RWPE2 (cell line): ENCODE data around the gene SCAF11.
A peak's percentile ranks its signal among the peaks of the same experiment; 100 is the strongest.

Source experiments
- ATAC-seq: fragments of 200-7000 bp; cut with Tn5 transposase; 3 replicates; pipeline ENCODE4 v1.9.1; 2021; ENCODE audit warnings: low read depth
- DNase-seq: peaks from one replicate; pipeline ENCODE4 v3.0.0-alpha.2; 2020; ENCODE audit warnings: low spot score
- H3K27ac ChIP-seq: fragments of 450-650 bp; 2 replicates; pipeline ENCODE4 v1.5.1; 2017; ENCODE audit warnings: mild to moderate bottlenecking; ENCODE audit not compliant: poor library complexity, severe bottlenecking
- H3K27me3 ChIP-seq: fragments of 250-450 bp; sonication (Bioruptor Pico); 2 replicates; pipeline ENCODE4 v1.5.1; 2021; ENCODE audit warnings: mild to moderate bottlenecking, moderate library complexity; ENCODE audit not compliant: insufficient read depth, poor library complexity, severe bottlenecking
- H3K36me3 ChIP-seq: fragments of 250-450 bp; sonication (Bioruptor Pico); 2 replicates; pipeline ENCODE4 v1.5.1; 2020; ENCODE audit warnings: low read depth, mild to moderate bottlenecking, moderate library complexity
- H3K4me1 ChIP-seq: fragments of 250-450 bp; sonication (Bioruptor Pico); 2 replicates; pipeline ENCODE4 v1.5.1; 2021; ENCODE audit warnings: mild to moderate bottlenecking, moderate library complexity; ENCODE audit not compliant: insufficient read depth, poor library complexity, severe bottlenecking
- H3K4me3 ChIP-seq: fragments of 250-450 bp; sonication (Bioruptor Pico); 2 replicates; pipeline ENCODE4 v1.5.1; 2021; ENCODE audit warnings: mild to moderate bottlenecking, moderate library complexity; ENCODE audit not compliant: severe bottlenecking
- H3K9me3 ChIP-seq: fragments of 250-450 bp; sonication (Bioruptor Pico); 2 replicates; pipeline ENCODE4 v1.5.1; 2021; ENCODE audit warnings: mild to moderate bottlenecking, moderate library complexity; ENCODE audit not compliant: severe bottlenecking
- TF ChIP-seq, protein P1 (sequence below): fragments of 450-650 bp; IDR thresholded peaks from one replicate; pipeline ENCODE4 v1.5.1; 2017; ENCODE audit warnings: mild to moderate bottlenecking, moderate library complexity; ENCODE audit not compliant: poor library complexity, severe bottlenecking

SCAF11 gene

DNA sequence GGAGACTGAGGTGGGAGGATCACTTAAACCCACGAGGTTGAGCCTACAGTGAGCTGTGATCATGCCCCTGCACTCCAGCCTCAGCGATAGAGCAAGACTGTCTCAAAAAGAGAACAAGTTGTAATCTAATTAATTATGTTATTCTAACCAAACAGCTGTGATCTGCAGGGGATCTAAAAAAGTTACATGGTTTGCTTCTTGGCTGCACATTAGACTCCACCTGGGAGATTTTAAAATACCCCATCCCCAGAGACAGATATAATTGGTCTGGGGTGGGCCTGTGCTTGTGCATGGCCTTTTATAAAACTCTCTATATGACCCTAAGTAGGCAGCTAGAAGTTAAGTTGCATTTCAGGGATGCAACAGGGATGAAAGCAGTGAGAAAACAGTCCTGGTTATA lies 76.7 kb downstream of the SCAF11 start:
- H3K9me3 ChIP-seq, result no peaks in the 10 kb centered on the region
- ATAC-seq, result peak; percentile 8; the same call in 1 of the 3 replicates
- H3K27me3 ChIP-seq, result no peaks in the 10 kb centered on the region
- no peak overlapping the region for H3K27ac ChIP-seq
- no peaks in the 10 kb centered on the region for H3K4me1 ChIP-seq
- H3K36me3 ChIP-seq, result peaks cover 8% of the 10 kb centered on the region; the same call in 1 of the 2 replicates
- no peak for DNase-seq
- TF ChIP-seq, protein P1, sequence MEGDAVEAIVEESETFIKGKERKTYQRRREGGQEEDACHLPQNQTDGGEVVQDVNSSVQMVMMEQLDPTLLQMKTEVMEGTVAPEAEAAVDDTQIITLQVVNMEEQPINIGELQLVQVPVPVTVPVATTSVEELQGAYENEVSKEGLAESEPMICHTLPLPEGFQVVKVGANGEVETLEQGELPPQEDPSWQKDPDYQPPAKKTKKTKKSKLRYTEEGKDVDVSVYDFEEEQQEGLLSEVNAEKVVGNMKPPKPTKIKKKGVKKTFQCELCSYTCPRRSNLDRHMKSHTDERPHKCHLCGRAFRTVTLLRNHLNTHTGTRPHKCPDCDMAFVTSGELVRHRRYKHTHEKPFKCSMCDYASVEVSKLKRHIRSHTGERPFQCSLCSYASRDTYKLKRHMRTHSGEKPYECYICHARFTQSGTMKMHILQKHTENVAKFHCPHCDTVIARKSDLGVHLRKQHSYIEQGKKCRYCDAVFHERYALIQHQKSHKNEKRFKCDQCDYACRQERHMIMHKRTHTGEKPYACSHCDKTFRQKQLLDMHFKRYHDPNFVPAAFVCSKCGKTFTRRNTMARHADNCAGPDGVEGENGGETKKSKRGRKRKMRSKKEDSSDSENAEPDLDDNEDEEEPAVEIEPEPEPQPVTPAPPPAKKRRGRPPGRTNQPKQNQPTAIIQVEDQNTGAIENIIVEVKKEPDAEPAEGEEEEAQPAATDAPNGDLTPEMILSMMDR, result no peak
- H3K4me3 ChIP-seq, result no peak overlapping the region

DNA sequence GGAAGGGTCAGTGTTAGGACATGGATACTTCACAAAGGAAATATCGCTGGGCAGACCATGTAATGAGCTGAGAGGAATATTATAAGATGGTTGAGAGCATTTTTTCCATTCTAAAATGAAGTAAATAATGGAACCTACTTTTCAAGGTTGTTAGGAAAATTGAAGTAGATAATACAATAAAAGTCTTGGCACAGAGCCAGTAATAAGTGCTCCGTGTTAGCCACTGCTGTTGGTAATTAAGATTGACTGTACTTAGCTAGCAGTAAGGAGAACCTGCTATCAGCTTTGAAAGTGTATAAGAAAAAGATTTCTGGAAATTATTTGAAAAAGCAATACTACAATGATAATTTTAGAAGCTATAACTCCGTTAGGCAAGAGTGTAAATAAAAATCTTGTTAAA lies 77.6 kb downstream of the SCAF11 start:
- Histone ChIP-seq H3K27ac (no peak overlapping the region), H3K27me3 (no peaks in the 10 kb centered on the region), H3K4me1 (no peaks in the 10 kb centered on the region), H3K4me3 (no peak overlapping the region), H3K9me3 (no peaks in the 10 kb centered on the region), H3K36me3 (peaks cover 2% of the 10 kb centered on the region; the same call in 1 of the 2 replicates)
- DNase-seq (no peak), ATAC-seq (no peak)
- TF ChIP-seq, protein P1, result no peak

DNA sequence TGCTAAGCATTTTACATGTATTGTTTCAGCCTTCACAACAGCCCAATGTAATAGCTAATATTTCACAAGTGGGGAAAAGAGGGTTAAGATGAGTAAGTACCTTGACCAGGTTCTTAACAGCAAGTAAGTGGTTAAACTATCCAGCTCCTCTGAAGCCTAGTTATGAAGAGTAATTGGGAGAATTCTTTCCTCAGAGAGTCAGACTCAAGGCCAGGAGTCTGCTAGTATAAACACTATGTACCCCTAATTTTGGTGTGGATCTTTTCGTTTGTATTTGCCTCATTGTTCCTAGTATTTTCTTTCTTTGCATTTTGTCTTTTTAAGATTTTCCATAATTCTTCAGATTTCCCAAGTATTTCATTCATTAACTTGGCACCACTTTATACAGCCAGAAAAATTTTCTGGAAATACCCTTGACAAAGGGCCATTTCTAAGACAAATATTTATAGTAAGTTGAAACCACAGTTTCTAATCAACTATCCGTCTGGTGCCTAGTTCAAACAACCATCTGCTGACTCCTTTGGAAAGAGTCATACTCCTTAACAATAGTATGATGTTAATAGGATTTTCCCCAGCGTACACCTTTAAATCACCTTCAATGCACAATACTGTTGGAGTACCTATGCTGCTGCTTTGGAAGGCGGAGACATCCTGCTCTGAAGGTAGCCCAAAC lies 81.2 kb downstream of the SCAF11 start:
- no peaks in the 10 kb centered on the region for H3K4me1 ChIP-seq
- no peak for ATAC-seq
- no peaks in the 10 kb centered on the region for H3K27me3 ChIP-seq
- no peak for DNase-seq
- H3K36me3 ChIP-seq, result peaks cover 26% of the 10 kb centered on the region
- TF ChIP-seq, protein P1, result no peak
- no peak overlapping the region for H3K27ac ChIP-seq
- no peaks in the 10 kb centered on the region for H3K9me3 ChIP-seq
- no peak overlapping the region for H3K4me3 ChIP-seq

DNA sequence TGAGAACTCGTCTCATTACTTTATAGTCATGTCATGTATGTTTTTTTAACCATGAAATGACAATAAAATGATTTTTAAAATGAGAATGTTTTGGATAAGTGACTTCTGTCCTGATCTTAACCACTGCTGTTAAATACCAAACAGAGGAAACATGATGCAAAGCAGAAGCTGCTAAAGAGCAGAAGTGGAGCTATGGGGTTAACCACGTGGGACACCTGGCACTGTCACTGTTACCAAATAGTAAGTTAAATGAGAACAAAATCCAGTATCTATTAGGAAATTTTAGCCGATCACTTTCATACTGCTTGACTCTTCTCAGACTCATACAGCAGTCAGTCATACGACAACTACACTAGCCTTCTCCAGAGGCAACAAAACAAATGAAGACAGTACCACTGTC lies 82.4 kb downstream of the SCAF11 start:
- DNase-seq, result no peak
- TF ChIP-seq, protein P1, result no peak
- Histone ChIP-seq H3K27ac (no peak overlapping the region), H3K36me3 (peaks cover 35% of the 10 kb centered on the region), H3K4me3 (no peak overlapping the region), H3K27me3 (no peaks in the 10 kb centered on the region), H3K4me1 (no peaks in the 10 kb centered on the region), H3K9me3 (no peaks in the 10 kb centered on the region)
- ATAC-seq, result no peak

DNA sequence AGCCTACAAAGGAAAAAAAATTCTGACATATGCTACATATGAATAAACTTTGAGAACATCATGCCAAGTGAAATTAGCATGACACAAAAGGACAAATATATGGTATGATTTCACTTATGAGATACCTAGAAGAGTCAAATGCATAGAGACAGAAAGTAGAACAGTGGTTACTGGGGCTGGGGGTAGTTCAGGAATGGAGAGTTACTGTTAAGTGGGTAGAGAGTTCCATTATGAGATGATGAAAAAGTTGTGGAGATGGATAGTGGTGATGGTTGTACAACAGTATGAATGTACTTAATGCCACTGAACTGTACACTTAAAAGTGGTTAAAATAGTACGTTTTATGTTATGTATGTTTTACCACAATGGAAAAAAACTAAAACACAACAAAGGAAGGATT lies 92.3 kb downstream of the SCAF11 start:
- TF ChIP-seq, protein P1, result no peak
- ATAC-seq (no peak), DNase-seq (no peak)
- H3K4me3 ChIP-seq, result no peak overlapping the region
- H3K27me3 ChIP-seq, result no peaks in the 10 kb centered on the region
- no peaks in the 10 kb centered on the region for H3K9me3 ChIP-seq
- H3K27ac ChIP-seq, result no peak overlapping the region
- no peaks in the 10 kb centered on the region for H3K4me1 ChIP-seq
- peaks cover 29% of the 10 kb centered on the region for H3K36me3 ChIP-seq
